ENCODE results near the gene CCDC92B. TPM values are rescaled to one million over a fixed set of nuclear protein-coding genes. Genes with fewer than 3 reads are reported as not detected.
"Not testable (repeated sequence)": the region's sequence is repeated elsewhere in the genome, so short reads cannot be mapped to it uniquely, and the experiment has no call there.

CCDC92B gene
- total RNA-seq, 1 donor from 2014 or later: 0.17 TPM

DNA sequence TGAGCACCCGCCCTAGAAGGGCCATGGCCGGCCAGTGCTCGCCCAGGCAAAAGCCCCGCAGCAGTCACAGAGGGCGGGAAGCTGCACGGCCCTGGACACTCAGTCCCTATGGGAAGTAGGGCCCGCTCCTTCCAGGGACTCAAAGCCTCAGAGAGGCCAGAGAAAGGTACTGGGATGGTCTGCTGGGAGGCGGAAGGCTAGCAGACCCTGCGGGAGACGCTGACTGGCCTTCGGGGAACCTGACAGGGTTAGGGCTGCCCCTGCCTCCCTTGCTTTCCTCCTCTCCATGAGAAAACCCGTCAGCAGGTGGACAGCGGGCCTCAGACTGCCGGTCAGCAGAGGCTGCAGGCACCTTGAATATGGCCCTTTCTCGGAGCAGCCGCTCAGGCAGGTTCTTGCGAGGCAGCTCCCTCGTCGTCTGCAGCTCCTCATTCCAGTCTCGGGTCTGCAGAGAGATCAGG is 49.4 kb downstream of the CCDC92B start:
- Histone ChIP-seq H3F3A (ENCODE audit: low read depth) (no peaks in the 10 kb centered on the region), H3K27ac (no peak overlapping the region), H4K20me1 (ENCODE audit: low read depth) (peaks cover 4% of the 10 kb centered on the region), H3K9ac (no peak overlapping the region), H3K4me1 (peaks cover 6% of the 10 kb centered on the region), H3K36me3 (no peaks in the 10 kb centered on the region), H3K79me2 (ENCODE audit: low read depth) (no peaks in the 10 kb centered on the region), H3K27me3 (no peaks in the 10 kb centered on the region), H3K9me3 (ENCODE audit: low read depth) (no peaks in the 10 kb centered on the region), H3K4me3 (no peak overlapping the region), H3K4me2 (no peak overlapping the region), H2AFZ (replicated peaks) (no peak overlapping the region)
- no peaks in the 10 kb centered on the region for H3K36me3 Mint-ChIP-seq
- peaks cover 2% of the 10 kb centered on the region for H3K4me1 Mint-ChIP-seq
- no peak overlapping the region for H3K4me3 Mint-ChIP-seq
- DNase-seq (ENCODE audit: low spot score): no peak
- H3K27me3 Mint-ChIP-seq (ENCODE audit: insufficient read depth, low read depth): peaks cover 2% of the 10 kb centered on the region
- TF ChIP-seq, protein P1, sequence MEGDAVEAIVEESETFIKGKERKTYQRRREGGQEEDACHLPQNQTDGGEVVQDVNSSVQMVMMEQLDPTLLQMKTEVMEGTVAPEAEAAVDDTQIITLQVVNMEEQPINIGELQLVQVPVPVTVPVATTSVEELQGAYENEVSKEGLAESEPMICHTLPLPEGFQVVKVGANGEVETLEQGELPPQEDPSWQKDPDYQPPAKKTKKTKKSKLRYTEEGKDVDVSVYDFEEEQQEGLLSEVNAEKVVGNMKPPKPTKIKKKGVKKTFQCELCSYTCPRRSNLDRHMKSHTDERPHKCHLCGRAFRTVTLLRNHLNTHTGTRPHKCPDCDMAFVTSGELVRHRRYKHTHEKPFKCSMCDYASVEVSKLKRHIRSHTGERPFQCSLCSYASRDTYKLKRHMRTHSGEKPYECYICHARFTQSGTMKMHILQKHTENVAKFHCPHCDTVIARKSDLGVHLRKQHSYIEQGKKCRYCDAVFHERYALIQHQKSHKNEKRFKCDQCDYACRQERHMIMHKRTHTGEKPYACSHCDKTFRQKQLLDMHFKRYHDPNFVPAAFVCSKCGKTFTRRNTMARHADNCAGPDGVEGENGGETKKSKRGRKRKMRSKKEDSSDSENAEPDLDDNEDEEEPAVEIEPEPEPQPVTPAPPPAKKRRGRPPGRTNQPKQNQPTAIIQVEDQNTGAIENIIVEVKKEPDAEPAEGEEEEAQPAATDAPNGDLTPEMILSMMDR (IDR thresholded peaks at IDR 0.05): no peak
- TF ChIP-seq EZH2 (IDR thresholded peaks at IDR 0.05): no peak
- TF ChIP-seq EZH2phosphoT487 (IDR thresholded peaks at IDR 0.05): no peak
- H3K9me3 Mint-ChIP-seq: no peaks in the 10 kb centered on the region
- no peak overlapping the region for H3K27ac Mint-ChIP-seq

DNA sequence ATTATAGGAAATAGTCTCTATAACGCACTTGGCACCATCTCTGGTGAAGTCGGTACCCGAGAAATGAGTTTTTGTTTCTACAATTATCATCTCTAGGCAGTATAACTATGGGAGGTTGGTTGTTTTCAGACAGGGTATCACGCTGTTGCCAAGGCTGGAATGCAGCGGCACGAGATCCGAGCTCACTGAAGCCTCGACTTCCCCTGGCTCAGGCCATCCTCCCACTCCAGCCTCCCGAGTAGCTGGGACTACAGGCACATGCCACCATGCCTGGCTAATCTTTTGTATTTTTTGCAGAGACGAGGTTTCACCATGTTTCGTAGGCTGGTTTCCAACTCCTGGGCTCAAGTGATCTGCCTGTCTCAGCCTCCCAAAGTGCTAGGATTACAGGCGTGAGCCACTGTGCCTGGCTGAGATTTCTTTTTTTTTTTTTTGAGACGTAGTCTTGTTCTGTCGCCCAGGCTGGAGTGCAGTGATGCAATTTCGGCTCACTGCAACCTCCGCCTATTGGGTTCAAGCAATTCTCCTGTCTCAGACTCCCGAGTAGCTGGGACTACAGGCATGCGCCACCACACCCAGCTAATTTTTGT is 50.1 kb downstream of the CCDC92B start:
- not testable (repeated sequence) for H3K36me3 Mint-ChIP-seq; H3K9me3 ChIP-seq (ENCODE audit: low read depth); H3K4me1 Mint-ChIP-seq; H3F3A ChIP-seq (ENCODE audit: low read depth); H3K27ac ChIP-seq; H3K36me3 ChIP-seq; H4K20me1 ChIP-seq (ENCODE audit: low read depth); H3K27me3 Mint-ChIP-seq (ENCODE audit: insufficient read depth, low read depth); H3K27me3 ChIP-seq; H3K9me3 Mint-ChIP-seq; H3K4me3 ChIP-seq; H3K27ac Mint-ChIP-seq; H3K4me2 ChIP-seq; DNase-seq (ENCODE audit: low spot score); H3K9ac ChIP-seq; H3K79me2 ChIP-seq (ENCODE audit: low read depth); H2AFZ ChIP-seq (replicated peaks); H3K4me1 ChIP-seq; H3K4me3 Mint-ChIP-seq

DNA sequence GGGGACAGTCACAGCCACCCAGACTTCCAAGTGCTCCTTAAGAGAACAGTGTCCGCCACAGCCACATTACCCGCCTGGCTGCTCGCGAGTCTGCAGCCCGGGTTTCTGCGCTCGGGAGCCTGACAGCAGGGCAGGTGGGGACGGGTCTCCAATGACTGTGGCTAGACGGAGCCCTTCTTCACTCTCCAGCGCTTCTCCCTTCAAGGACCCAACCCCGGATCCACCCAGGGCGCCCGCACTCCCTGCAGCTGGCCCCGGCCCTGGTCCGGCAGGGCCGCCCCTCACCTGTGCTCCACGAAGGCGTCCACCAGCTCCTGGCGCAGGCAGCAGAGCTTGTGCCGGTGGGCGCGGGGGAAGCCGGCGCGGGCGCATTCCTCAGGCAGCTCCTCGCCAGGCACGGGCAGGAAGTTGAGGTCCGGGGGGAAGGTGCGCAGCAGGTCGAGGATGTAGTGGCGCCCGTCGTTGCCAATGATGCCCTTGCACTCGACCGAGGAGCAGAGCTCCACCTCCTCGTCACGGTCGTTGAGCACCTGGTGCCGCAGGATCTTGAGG is 51.8 kb downstream of the CCDC92B start:
- Mint-ChIP-seq H3K36me3 (no peaks in the 10 kb centered on the region), H3K9me3 (no peaks in the 10 kb centered on the region), H3K4me3 (no peak overlapping the region), H3K27me3 (ENCODE audit: insufficient read depth, low read depth) (peaks cover 2% of the 10 kb centered on the region), H3K27ac (no peak overlapping the region), H3K4me1 (no peaks in the 10 kb centered on the region)
- Histone ChIP-seq H3K4me1 (no peaks in the 10 kb centered on the region), H3K9ac (no peak overlapping the region), H3K4me2 (no peak overlapping the region), H3K27me3 (no peaks in the 10 kb centered on the region), H2AFZ (replicated peaks) (no peak overlapping the region), H3K79me2 (ENCODE audit: low read depth) (no peaks in the 10 kb centered on the region), H3K4me3 (no peak overlapping the region), H3K36me3 (no peaks in the 10 kb centered on the region), H3F3A (ENCODE audit: low read depth) (no peaks in the 10 kb centered on the region), H3K27ac (no peak overlapping the region), H4K20me1 (ENCODE audit: low read depth) (no peaks in the 10 kb centered on the region), H3K9me3 (ENCODE audit: low read depth) (no peaks in the 10 kb centered on the region)
- DNase-seq (ENCODE audit: low spot score): no peak
- TF ChIP-seq, protein P1 (IDR thresholded peaks at IDR 0.05): no peak
- TF ChIP-seq EZH2phosphoT487 (IDR thresholded peaks at IDR 0.05) (no peak), EZH2 (IDR thresholded peaks at IDR 0.05) (no peak)

DNA sequence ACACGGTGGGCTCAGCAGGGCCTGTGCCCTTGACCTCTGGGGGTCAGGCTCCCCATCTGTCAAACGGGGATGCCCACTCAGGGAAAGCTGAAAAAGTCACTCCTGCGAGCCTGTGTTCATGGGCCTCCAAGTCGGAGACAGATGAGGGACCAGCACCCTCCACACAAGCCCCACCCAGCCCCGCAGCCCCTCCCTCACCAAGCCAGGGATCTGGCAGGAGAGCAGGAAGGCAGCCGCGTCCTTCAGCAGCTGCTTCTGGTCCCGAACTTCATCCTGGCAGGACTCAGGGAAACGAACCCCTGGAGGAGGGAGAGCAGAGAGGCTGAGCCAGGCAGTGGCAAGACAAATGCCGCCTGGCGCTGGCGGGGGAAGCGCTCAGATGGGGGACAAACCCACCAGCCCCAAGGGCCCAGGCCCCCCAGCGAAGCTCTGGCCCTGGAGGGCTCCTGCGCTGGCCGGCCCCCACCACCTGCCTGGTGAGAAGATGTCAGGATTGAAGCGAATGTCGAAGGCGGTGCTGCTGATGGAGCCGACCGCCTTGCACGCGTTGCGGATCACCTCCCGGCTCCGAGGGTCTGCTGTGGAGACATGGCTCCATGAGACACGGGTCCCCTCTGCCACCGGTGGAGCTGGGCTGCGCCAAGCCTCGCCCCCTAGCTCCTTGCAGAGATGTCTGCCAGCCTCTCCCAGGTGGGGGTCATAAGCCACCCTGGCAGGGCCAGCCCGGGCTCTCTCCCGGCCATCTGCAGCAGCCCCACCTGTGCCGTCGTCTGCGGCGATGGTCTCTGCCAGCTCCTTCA is 53.3 kb downstream of the CCDC92B start:
- H3K9me3 Mint-ChIP-seq: no peaks in the 10 kb centered on the region
- Histone ChIP-seq H4K20me1 (ENCODE audit: low read depth) (no peaks in the 10 kb centered on the region), H3K9me3 (ENCODE audit: low read depth) (no peaks in the 10 kb centered on the region), H3K79me2 (ENCODE audit: low read depth) (no peaks in the 10 kb centered on the region), H3K9ac (no peak overlapping the region), H3F3A (ENCODE audit: low read depth) (no peaks in the 10 kb centered on the region), H3K27me3 (no peaks in the 10 kb centered on the region), H3K27ac (no peak overlapping the region), H3K4me3 (no peak overlapping the region), H3K4me2 (no peak overlapping the region), H3K36me3 (no peaks in the 10 kb centered on the region), H3K4me1 (no peaks in the 10 kb centered on the region), H2AFZ (replicated peaks) (no peak overlapping the region)
- H3K36me3 Mint-ChIP-seq: no peaks in the 10 kb centered on the region
- no peak overlapping the region for H3K4me3 Mint-ChIP-seq
- TF ChIP-seq EZH2phosphoT487 (IDR thresholded peaks at IDR 0.05): no peak
- TF ChIP-seq, protein P1 (IDR thresholded peaks at IDR 0.05): no peak
- TF ChIP-seq EZH2 (IDR thresholded peaks at IDR 0.05): no peak
- H3K27me3 Mint-ChIP-seq (ENCODE audit: insufficient read depth, low read depth): peaks cover 2% of the 10 kb centered on the region
- no peaks in the 10 kb centered on the region for H3K4me1 Mint-ChIP-seq
- DNase-seq (ENCODE audit: low spot score): no peak
- H3K27ac Mint-ChIP-seq: no peak overlapping the region

Measured in neural progenitor cell (in vitro differentiated cells).